Activated naive CD4-positive, alpha-beta T cell treated with anti-CD3 and anti-CD28 coated beads, Interleukin-2, amount 10 ng/mL, durations not matched to agents 7 days and 5 days (primary cell): ENCODE results near the gene NCEH1.

ENCODE experiments used
- CTCF ChIA-PET: fragments of 350-600 bp; sonication (Branson Sonifier 250); formaldehyde crosslinking; loops from one replicate; lab custom pipeline; 2021; ENCODE audit warnings: antibody characterized with exemption; lab: Charles Lee
- DNase-seq: peaks from one replicate; pipeline ENCODE4 v3.0.0-alpha.2; 2020
- H3K27ac Mint-ChIP-seq: one replicate; pipeline ENCODE4 v1.8.0; 2021; ENCODE audit warnings: mild to moderate bottlenecking, moderate library complexity, mixed read lengths
- H3K27me3 Mint-ChIP-seq: one replicate; pipeline ENCODE4 v1.8.0; 2021; ENCODE audit warnings: mild to moderate bottlenecking, mixed read lengths
- H3K36me3 Mint-ChIP-seq: one replicate; pipeline ENCODE4 v1.8.0; 2021; ENCODE audit warnings: mixed read lengths
- H3K4me1 Mint-ChIP-seq: one replicate; pipeline ENCODE4 v1.8.0; 2021; ENCODE audit warnings: mixed read lengths
- H3K4me3 Mint-ChIP-seq: one replicate; pipeline ENCODE4 v1.8.0; 2021; ENCODE audit warnings: mild to moderate bottlenecking, moderate library complexity, mixed read lengths
- H3K9me3 Mint-ChIP-seq: one replicate; pipeline ENCODE4 v1.8.0; 2021; ENCODE audit warnings: mixed read lengths

The NCEH1 gene

DNA sequence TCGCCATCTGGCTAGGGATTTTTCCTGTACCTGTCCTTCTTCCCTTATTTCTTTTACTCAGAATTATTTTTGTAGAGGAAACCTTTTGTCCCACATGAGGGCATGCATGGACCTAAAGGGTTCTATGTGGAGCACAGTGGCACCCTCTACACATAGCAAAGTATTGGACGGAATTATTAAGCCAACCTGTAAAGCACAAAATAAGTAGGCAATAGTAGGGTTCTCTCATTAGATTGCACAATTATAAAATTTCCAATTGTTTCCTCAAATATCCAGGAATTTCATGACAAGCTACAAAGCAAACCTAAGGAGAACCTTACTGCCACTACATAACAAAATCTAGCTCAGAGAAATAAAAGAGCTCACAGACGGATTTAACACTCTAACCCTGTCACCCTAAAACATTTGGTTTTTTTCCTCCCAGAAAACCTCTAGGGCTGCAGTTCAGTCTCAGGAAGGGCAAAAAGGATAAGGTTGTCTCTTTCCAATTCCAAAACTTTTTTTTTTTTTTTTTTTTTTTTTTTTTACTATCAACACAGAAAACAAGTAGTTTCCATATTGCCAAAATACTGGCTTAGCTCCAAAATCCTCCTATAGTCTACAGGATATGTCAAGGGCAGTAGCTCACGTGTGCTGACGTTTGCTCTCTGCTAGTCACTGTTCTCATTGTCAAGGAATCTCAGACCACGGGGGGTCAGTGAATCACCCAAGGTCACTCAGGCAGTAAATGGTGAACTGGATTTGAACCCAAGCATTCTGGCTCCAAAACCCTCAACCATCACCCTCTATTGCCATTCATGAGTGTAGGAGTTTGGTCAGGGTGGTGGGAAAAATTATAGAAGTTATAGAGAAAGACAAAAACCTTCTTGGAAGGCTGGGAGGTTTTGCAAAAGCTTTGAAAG is 52.3 kb downstream of the NCEH1 start:
- no peak overlapping the region for H3K27ac Mint-ChIP-seq
- H3K36me3 Mint-ChIP-seq = no peaks in the 10 kb centered on the region
- DNase-seq = no peak
- no peaks in the 10 kb centered on the region for H3K9me3 Mint-ChIP-seq
- no peaks in the 10 kb centered on the region for H3K27me3 Mint-ChIP-seq
- H3K4me3 Mint-ChIP-seq = no peak overlapping the region
- CTCF ChIA-PET = interaction anchor here (0.6 to 2.2 kb wide), 6 partner anchors 10 to 692 kb away, joined by 3 to 9 read pairs (median 5); no protein-coding TSS in a partner anchor
- peaks cover 6% of the 10 kb centered on the region for H3K4me1 Mint-ChIP-seq

DNA sequence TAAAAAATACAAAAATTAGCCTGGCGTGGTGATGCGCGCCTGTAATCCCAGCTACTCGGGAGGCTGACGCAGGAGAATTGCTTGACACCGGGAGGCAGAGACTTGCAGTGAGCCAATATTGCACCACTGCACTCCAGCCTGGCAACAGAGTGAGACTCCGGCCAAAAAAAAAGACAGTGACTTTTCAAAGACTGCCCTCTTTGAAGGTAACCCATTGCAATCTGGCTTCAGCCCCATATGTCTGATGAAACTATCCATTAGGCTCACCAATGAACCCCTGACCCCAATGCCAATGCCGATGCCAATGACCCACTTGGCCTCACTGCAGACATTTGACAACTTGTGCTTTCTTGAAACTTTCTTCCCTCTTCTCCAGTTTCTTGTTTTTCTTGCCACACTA is 54.3 kb downstream of the NCEH1 start:
- H3K27me3 Mint-ChIP-seq = no peaks in the 10 kb centered on the region
- H3K36me3 Mint-ChIP-seq = no peaks in the 10 kb centered on the region
- H3K4me3 Mint-ChIP-seq = no peak overlapping the region
- H3K9me3 Mint-ChIP-seq = no peaks in the 10 kb centered on the region
- CTCF ChIA-PET = no interaction called here
- DNase-seq = no peak
- no peak overlapping the region for H3K27ac Mint-ChIP-seq
- peaks cover 6% of the 10 kb centered on the region for H3K4me1 Mint-ChIP-seq

DNA sequence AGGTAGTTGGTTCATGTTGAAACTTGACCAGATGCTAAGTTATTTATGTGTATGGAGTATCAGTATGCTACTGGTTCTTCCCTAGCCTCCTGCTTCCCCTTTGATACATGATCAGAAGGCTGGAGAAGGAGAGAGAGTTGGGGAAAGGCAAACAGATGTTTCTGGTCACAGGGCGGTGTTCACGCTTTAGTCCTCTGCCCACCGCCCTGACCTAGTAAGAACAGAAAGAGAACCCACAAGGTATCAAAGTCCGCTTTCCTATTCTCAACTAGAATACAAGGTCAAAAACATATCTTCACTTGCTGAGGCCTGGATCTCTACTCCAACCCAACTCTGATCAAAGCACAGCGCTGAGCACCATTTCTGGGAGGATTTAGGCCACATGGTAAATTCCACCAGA is 55.5 kb downstream of the NCEH1 start:
- CTCF ChIA-PET = interaction anchor here (2.0 kb wide), 1 partner anchor 11 kb away, joined by 9 read pairs; no protein-coding TSS in a partner anchor
- H3K27ac Mint-ChIP-seq = no peak overlapping the region
- no peak overlapping the region for H3K4me3 Mint-ChIP-seq
- no peaks in the 10 kb centered on the region for H3K27me3 Mint-ChIP-seq
- no peaks in the 10 kb centered on the region for H3K36me3 Mint-ChIP-seq
- DNase-seq = no peak
- peaks cover 1% of the 10 kb centered on the region for H3K4me1 Mint-ChIP-seq
- H3K9me3 Mint-ChIP-seq = no peaks in the 10 kb centered on the region

DNA sequence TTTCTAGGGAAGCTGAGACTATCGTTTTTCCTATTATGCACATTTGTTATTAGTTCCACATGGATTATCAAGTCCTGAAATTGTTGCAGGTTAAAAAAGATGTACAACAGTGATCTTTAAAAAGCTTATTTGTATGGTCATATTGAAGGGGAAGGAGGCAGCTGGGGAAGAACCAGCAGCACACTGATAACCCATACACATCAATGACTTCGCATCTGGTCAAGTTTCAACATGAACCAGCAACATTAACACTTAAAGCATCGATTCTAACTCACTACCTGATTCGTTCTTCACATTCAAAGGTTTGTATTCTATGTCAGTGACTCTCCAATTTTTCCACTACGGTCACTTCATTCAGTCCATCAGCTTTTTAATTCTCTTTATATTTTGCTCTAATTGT is 56.4 kb downstream of the NCEH1 start:
- no peak overlapping the region for H3K27ac Mint-ChIP-seq

DNA sequence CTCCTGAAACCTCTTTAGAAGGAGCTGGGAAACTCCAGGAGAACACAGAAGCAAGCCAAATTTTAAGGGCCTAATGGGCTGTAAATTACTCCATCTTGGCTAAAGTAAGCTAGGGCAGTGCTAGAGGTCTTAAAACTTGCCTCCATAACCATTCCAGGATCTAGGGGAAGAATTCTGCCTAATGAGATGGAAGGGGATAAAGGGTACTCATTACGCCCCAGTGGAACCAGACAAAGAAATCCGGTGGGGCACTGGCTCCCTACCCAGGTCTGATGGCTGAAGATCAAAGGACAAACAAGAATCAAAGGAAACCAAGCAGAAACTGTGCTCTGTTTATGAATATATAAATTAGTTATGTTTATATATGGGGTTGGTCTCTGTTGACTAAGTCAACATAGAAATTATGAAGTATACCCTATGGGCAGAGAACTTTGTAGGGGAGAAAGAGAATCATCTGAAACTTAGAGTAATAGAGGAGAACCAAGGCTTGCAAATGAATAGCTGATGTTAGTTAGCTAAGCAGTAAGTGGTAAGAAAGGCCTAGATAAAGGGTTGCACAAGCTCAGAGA is 57.8 kb downstream of the NCEH1 start:
- Mint-ChIP-seq H3K9me3 (no peaks in the 10 kb centered on the region), H3K4me1 (no peaks in the 10 kb centered on the region), H3K27me3 (no peaks in the 10 kb centered on the region), H3K36me3 (no peaks in the 10 kb centered on the region), H3K4me3 (no peak overlapping the region), H3K27ac (no peak overlapping the region)
- no peak for DNase-seq
- CTCF ChIA-PET = interaction anchor here (0.7 to 1.2 kb wide), 2 partner anchors 15 to 321 kb away, joined by 4 read pairs; no protein-coding TSS in a partner anchor

More for the DNA sequence above, 56.4 kb downstream of the NCEH1 start:
- Mint-ChIP-seq H3K9me3 (no peaks in the 10 kb centered on the region), H3K4me3 (no peak overlapping the region), H3K4me1 (no peaks in the 10 kb centered on the region), H3K36me3 (no peaks in the 10 kb centered on the region), H3K27me3 (no peaks in the 10 kb centered on the region)
- no peak for DNase-seq
- CTCF ChIA-PET = interaction anchor here (1.2 to 2.0 kb wide), 2 partner anchors 9 to 12 kb away, joined by 3 to 9 read pairs; no protein-coding TSS in a partner anchor

DNA sequence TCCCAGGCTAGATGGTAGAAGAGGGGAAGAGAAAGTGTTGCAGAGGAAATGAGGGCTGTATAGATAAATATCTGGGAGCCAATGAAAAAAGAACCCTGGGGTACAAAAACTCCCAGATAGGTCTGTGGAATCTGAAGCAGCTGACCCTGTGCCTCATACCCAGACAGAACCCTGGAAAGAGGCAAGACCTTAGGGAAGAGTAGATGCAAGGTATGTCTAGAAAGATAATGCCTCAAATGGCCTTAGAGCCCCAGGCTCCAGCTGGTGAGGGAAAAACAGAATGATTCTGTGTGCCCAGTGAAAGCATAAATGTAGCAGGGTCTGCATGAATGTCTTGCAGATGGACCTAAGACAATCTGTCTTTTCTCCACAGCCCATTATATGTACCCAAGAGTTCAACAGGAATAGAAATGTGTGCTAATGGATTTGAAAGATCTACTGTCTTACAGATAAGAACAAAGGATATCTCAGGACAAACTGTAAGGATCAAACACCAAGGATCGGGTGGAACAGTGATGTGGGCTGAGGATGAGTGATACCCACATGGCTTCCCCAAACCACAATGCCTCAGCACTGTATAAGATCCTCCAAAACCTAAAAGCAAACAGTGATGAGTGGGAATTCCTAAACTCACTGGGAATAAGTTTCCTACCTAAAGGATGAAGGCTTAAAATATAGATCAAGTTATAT is 58.8 kb downstream of the NCEH1 start:
- no peaks in the 10 kb centered on the region for H3K4me1 Mint-ChIP-seq
- H3K4me3 Mint-ChIP-seq = no peak overlapping the region
- no peak for DNase-seq
- no peak overlapping the region for H3K27ac Mint-ChIP-seq
- no peaks in the 10 kb centered on the region for H3K9me3 Mint-ChIP-seq
- no peaks in the 10 kb centered on the region for H3K36me3 Mint-ChIP-seq
- CTCF ChIA-PET = interaction anchor here (3.2 kb wide), 1 partner anchor 15 kb away, joined by 17 read pairs; no protein-coding TSS in a partner anchor
- no peaks in the 10 kb centered on the region for H3K27me3 Mint-ChIP-seq

DNA sequence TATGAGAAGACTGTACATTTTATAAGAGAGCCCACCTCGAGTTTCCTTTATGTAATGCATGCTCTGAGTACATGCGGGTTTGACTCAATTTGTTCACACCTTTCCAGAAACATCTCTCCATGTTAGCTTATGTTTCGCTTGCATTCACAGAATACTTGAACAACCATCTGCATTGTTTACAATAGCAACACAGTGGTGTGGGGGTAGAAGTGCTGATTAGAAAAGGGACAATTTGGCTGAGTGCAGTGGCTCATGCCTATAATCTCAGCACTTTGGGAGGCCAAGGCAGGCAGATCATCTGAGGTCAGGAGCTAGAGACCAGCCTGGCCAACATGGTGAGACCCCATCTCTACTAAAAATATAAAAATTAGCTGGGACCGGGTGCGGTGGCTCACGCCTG is 60.9 kb downstream of the NCEH1 start:
- no peaks in the 10 kb centered on the region for H3K36me3 Mint-ChIP-seq
- H3K27ac Mint-ChIP-seq = no peak overlapping the region
- no peak for DNase-seq
- CTCF ChIA-PET = interaction anchor here (1.4 to 3.2 kb wide), 2 partner anchors 17 to 23 kb away, joined by 3 to 17 read pairs; no protein-coding TSS in a partner anchor
- no peaks in the 10 kb centered on the region for H3K27me3 Mint-ChIP-seq
- H3K9me3 Mint-ChIP-seq = no peaks in the 10 kb centered on the region
- H3K4me1 Mint-ChIP-seq = no peaks in the 10 kb centered on the region
- H3K4me3 Mint-ChIP-seq = no peak overlapping the region

DNA sequence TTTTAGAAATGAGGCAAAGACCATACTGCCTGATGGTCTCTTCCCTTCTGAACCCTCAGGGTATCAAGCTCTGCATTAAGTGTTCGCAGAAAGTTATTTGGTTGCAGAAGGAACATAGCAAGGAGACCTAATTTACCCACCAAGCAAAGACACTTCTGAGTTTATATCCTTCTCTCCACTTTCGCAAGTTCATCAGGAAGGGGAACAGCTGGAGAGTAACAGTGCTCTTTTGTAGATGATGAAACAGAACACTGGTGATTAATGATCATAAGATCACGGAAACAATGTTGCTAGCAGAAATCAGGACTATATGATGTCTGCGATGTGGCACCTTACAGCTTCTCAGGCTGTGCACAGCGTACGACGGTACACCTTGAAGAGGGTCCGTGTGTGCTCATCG is 62.1 kb downstream of the NCEH1 start:
- H3K27me3 Mint-ChIP-seq = no peaks in the 10 kb centered on the region
- no peaks in the 10 kb centered on the region for H3K36me3 Mint-ChIP-seq
- no peak overlapping the region for H3K4me3 Mint-ChIP-seq
- CTCF ChIA-PET = interaction anchor here (3.2 kb wide), 1 partner anchor 19 kb away, joined by 17 read pairs; no protein-coding TSS in a partner anchor
- no peak for DNase-seq
- no peaks in the 10 kb centered on the region for H3K4me1 Mint-ChIP-seq
- no peaks in the 10 kb centered on the region for H3K9me3 Mint-ChIP-seq
- no peak overlapping the region for H3K27ac Mint-ChIP-seq

DNA sequence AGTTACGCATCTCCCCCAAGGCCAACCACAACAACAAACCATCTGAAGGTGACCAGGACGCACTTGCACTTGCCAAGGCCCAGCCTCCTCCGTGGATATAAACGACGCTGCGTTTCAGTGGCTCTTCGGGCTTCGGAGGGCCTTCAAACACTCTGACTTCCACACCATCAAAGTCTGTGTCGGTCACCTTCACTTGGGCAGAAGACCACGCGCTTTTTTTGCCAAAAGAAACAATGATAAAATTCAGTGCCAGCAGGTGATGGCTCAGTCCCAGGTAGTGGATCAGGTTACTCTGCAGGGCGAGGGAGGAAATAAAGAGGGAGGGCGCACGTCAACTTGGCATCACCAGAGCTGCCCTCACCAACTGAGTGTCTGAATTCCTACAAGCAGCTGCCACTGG is 63.0 kb downstream of the NCEH1 start:
- Mint-ChIP-seq H3K27ac (no peak overlapping the region), H3K4me3 (no peak overlapping the region), H3K36me3 (no peaks in the 10 kb centered on the region), H3K9me3 (no peaks in the 10 kb centered on the region), H3K4me1 (no peaks in the 10 kb centered on the region), H3K27me3 (no peaks in the 10 kb centered on the region)
- CTCF ChIA-PET = no interaction called here
- no peak for DNase-seq

DNA sequence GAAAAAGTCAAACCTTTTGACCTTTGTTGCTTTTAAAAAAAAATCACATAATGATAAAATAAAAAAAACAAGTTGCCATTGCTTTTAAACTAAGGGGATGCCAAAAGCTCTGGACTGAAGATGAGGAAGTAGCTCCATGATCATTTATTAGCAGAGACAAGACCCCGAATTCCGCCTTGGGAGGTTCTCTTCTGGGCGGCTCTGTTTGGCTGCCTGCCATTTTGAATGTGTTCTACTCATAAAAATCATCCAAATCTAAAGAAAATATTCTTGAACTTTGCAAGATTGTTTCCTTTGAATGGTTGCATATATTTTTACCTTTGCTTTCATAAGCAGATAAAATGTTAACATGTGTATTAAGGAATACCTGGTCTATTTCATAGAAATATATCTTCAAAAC is 63.8 kb downstream of the NCEH1 start:
- Mint-ChIP-seq H3K27ac (no peak overlapping the region), H3K36me3 (no peaks in the 10 kb centered on the region), H3K27me3 (no peaks in the 10 kb centered on the region), H3K9me3 (no peaks in the 10 kb centered on the region), H3K4me1 (no peaks in the 10 kb centered on the region), H3K4me3 (no peak overlapping the region)
- CTCF ChIA-PET = interaction anchor here (0.6 kb wide), 1 partner anchor 20 kb away, joined by 3 read pairs; no protein-coding TSS in a partner anchor
- no peak for DNase-seq

DNA sequence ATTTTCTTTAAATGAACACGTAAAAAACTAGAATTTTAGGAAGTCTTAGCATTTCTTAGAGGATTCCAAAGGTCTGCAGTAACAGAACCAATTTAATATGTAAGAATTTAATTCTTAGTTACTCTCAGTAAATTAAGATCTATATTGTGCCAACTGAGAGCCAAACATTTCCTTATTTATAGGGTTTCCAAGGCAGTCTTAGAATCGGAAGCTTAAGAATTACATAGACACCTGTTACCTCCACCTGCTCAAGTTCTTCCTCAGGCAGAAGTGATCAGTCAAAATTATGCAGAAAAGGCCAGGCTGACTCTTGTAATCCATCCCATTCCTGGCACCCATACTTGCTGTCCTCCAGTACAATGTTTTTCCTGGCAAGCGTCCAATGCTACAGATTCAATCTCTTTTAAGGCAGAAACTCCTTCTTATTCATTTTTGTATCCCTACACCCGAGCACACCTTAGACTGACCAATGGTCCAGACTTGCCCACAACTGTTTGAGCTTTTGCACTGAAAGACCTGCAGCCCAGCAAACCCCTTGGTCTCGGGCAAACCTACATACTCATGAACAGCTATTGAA is 64.3 kb downstream of the NCEH1 start:
- Mint-ChIP-seq H3K36me3 (no peaks in the 10 kb centered on the region), H3K4me1 (no peaks in the 10 kb centered on the region), H3K27ac (no peak overlapping the region), H3K4me3 (no peak overlapping the region), H3K9me3 (no peaks in the 10 kb centered on the region), H3K27me3 (no peaks in the 10 kb centered on the region)
- no peak for DNase-seq
- CTCF ChIA-PET = interaction anchor here (0.6 to 1.9 kb wide), 2 partner anchors 20 to 21 kb away, joined by 3 to 7 read pairs; no protein-coding TSS in a partner anchor

DNA sequence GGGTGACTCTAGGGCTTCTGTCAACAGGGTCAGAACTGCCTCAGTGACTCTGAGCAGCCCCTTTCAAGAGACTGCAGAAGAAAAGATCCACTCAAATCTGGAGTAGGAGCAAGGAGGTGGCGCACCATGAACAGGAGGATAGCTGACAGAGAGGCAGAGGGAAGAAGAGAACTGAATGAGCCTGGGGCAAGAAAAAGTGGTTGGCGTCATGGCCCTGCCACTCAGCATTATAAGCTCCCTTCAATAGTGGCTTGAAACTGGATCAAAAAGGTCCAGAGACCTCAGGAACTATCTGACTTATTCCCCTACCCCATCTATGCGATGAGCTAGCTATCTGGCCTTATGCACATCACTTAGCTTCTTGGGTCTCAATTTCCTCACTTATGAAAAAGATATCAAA is 66.6 kb downstream of the NCEH1 start:
- Mint-ChIP-seq H3K27me3 (no peaks in the 10 kb centered on the region), H3K36me3 (no peaks in the 10 kb centered on the region), H3K27ac (no peak overlapping the region), H3K4me1 (no peaks in the 10 kb centered on the region), H3K9me3 (no peaks in the 10 kb centered on the region), H3K4me3 (no peak overlapping the region)
- DNase-seq = no peak
- CTCF ChIA-PET = interaction anchor here (1.7 to 1.9 kb wide), 2 partner anchors 23 to 167 kb away, joined by 5 to 7 read pairs; no protein-coding TSS in a partner anchor

DNA sequence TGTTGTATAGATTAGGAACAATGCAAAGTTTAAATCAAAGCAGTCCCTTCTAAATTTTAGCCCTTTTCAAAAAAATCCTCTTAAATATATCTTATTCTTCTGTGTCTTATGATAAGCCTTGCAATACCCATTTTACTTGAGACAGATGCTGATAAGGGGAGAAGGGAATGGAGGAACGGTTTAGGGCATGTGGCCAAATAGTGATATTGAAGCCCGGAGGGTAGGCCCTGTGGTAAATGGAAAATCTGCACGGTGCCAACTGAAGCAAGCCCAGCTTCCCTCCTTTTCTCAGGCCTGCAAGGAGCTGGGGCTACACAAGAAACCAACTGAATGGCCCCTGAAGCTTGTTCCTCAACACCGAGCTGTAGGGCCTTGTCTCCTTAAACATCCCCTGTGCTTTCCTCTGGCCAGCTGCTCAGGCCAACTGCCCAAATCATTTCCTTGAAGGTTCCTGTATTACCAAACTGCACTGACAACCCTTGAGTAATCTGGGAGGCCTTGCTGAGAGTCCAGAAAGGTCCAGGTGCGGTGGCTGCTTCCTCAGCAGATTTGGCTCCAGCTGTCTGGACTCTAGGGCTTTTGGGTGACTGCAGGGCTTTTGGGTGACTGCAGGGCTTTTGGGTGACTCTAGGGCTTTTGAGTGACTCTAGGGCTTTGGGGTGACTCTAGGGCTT is 67.2 kb downstream of the NCEH1 start:
- Mint-ChIP-seq H3K4me1 (no peaks in the 10 kb centered on the region), H3K4me3 (no peak overlapping the region), H3K36me3 (no peaks in the 10 kb centered on the region), H3K27me3 (no peaks in the 10 kb centered on the region), H3K27ac (no peak overlapping the region), H3K9me3 (no peaks in the 10 kb centered on the region)
- CTCF ChIA-PET = interaction anchor here (1.7 kb wide), 1 partner anchor 166 kb away, joined by 5 read pairs; no protein-coding TSS in a partner anchor
- DNase-seq = no peak
